Natural killer cell (primary cell): ENCODE measurements around the gene TULP1. TPM values are rescaled to one million over a fixed set of nuclear protein-coding genes. Genes with fewer than 3 reads are reported as not detected.

Experiments used
- ATAC-seq, 3 donors: fragments of 150-1000 bp in 2 of 3; fragments of 200-7000 bp in 1 of 3; cut with Tn5 transposase; 1 replicate in 1 of 3; 2 replicates in 2 of 3; pipeline ENCODE4 v1.10.0; 2021; ENCODE audit warnings: mild to moderate bottlenecking in 2 of 3, moderate library complexity in 2 of 3
- DNase-seq, 2 donors: peaks; one replicate each; pipeline versions ENCODE4 v3.0.0 to v3.0.0-alpha.2; 2013 to 2021; ENCODE audit warnings: mixed read lengths in 1 of 2
- H3K27ac ChIP-seq: one replicate; pipeline ENCODE4 v1.5.1; 2013; ENCODE audit warnings: mild to moderate bottlenecking, low read length
- H3K27me3 ChIP-seq: one replicate; pipeline ENCODE4 v1.6.1; 2013; ENCODE audit warnings: low read length; ENCODE audit not compliant: control insufficient read depth, insufficient read depth
- H3K36me3 ChIP-seq: one replicate; pipeline ENCODE4 v1.6.1; 2013; ENCODE audit warnings: low read length; ENCODE audit not compliant: control insufficient read depth, insufficient read depth
- H3K4me1 ChIP-seq: one replicate; pipeline ENCODE4 v1.6.1; 2013; ENCODE audit warnings: low read length; ENCODE audit not compliant: control insufficient read depth, insufficient read depth
- H3K4me3 ChIP-seq: one replicate; pipeline ENCODE4 v1.5.1; 2013; ENCODE audit warnings: low read length
- H3K9me3 ChIP-seq: one replicate; pipeline ENCODE4 v1.6.1; 2013; ENCODE audit warnings: low read length; ENCODE audit not compliant: control insufficient read depth, insufficient read depth
- H3K27ac Mint-ChIP-seq, 2 donors: one replicate each; pipeline ENCODE4 v1.8.0; 2022; ENCODE audit warnings: mild to moderate bottlenecking in 2 of 2, mixed read lengths in 2 of 2, moderate library complexity in 1 of 2
- H3K27me3 Mint-ChIP-seq, 2 donors: one replicate each; pipeline ENCODE4 v1.8.0; 2022; ENCODE audit warnings: low read depth in 2 of 2, mixed read lengths in 2 of 2
- H3K36me3 Mint-ChIP-seq: one replicate; pipeline ENCODE4 v1.8.0; 2022; ENCODE audit warnings: mixed read lengths
- H3K4me1 Mint-ChIP-seq, 2 donors: one replicate each; pipeline ENCODE4 v1.8.0; 2022; ENCODE audit warnings: mixed read lengths in 2 of 2
- H3K4me3 Mint-ChIP-seq: one replicate; pipeline ENCODE4 v1.8.0; 2022; ENCODE audit warnings: mild to moderate bottlenecking, moderate library complexity, mixed read lengths
- H3K9me3 Mint-ChIP-seq, 2 donors: one replicate each; pipeline ENCODE4 v1.8.0; 2022; ENCODE audit warnings: mixed read lengths in 2 of 2
- WGBS: methylation state at CpG from one replicate; pipeline ENCODE4 v1.1.7; 2013; ENCODE audit warnings: missing lambda C conversion rate; ENCODE audit not compliant: insufficient coverage; 5-methylcytosine and 5-hydroxymethylcytosine counted together
- intact Hi-C: fragments of 100-400 bp; cut with micrococcal nuclease; formaldehyde crosslinking; loops from one replicate; pipeline ENCODE4 v1.14.2; 2022
- total RNA-seq, 4 donors: library from RNA; stranded (reverse); fragments of 120-200 nt in 1 of 4; gene quantifications; one replicate each; pipeline versions ENCODE4 v1.2.3 to v1.2.4, GENCODE V29; 2013 to 2022
- TF ChIP-seq, protein P1 (sequence below): fragments of 200-600 bp; IDR thresholded peaks from one replicate; pipeline ENCODE4 v1.8.0; 2022; ENCODE audit warnings: antibody characterized with exemption

TULP1 gene
- total RNA-seq, 3 donors from 2014 or later (not counting 1 experiment from before 2014, with no cell fraction given), result not detected

DNA sequence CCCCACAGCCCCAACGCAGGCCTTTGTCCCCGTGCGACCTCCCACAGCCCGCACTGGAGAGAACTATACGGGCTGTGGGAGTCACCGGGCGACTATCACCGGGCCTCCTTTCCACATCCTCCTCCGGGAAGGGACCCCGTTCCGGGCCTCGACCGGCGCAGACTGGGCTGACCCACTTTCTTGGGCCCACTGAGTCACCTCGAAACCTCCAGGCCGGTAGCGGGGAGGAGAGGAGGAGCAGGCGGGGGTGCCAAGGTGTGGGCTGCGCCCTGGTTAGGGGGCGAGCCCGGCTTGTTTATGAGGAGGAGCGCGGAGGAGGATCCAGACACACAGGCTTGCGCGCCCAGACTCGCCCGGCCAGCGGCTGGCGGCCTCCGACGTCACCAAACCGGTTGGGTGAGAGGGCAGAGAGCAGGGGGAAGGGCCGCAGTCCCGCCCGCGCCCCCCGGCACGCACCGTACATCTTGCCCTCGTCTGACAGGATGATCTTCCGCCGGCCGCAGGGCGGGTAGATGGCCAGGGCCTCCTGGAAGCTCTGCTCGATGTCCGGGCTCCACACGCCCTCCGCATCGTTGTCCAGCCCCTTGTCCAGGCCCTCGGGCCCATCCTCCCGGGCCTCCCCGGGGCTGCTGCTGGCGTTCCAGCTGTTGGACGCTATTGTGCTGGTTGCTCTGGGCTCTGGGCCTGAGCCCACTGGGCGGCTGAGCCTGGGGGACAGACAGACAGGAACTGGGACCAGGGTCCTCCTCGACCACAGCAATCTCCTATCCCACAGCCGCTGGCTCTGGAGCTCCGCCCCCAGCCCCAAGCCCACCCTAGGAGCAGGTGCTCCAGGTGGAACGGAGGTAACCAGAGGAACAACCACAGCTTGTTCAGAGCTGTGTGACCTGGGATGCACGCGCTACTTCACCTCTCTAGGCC lies 26.4 kb downstream of the TULP1 start:
- H3K27ac Mint-ChIP-seq, result no peak overlapping the region
- H3K4me3 ChIP-seq, result no peak overlapping the region
- 95% methylated on average over 61 of the region's 61 CpGs for WGBS
- peaks cover 0 to 17% of the 10 kb centered on the region in 2 donors for H3K4me1 Mint-ChIP-seq
- no peak overlapping the region for H3K27ac ChIP-seq
- H3K36me3 ChIP-seq, result no peaks in the 10 kb centered on the region
- no peaks in the 10 kb centered on the region for H3K9me3 Mint-ChIP-seq
- H3K9me3 ChIP-seq, result no peaks in the 10 kb centered on the region
- no peak for ATAC-seq
- TF ChIP-seq, protein P1, sequence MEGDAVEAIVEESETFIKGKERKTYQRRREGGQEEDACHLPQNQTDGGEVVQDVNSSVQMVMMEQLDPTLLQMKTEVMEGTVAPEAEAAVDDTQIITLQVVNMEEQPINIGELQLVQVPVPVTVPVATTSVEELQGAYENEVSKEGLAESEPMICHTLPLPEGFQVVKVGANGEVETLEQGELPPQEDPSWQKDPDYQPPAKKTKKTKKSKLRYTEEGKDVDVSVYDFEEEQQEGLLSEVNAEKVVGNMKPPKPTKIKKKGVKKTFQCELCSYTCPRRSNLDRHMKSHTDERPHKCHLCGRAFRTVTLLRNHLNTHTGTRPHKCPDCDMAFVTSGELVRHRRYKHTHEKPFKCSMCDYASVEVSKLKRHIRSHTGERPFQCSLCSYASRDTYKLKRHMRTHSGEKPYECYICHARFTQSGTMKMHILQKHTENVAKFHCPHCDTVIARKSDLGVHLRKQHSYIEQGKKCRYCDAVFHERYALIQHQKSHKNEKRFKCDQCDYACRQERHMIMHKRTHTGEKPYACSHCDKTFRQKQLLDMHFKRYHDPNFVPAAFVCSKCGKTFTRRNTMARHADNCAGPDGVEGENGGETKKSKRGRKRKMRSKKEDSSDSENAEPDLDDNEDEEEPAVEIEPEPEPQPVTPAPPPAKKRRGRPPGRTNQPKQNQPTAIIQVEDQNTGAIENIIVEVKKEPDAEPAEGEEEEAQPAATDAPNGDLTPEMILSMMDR, result no peak
- intact Hi-C loops, result no loop called here
- no peaks in the 10 kb centered on the region for H3K36me3 Mint-ChIP-seq
- no peak for DNase-seq
- H3K27me3 ChIP-seq, result no peaks in the 10 kb centered on the region
- H3K27me3 Mint-ChIP-seq, result peaks cover 0 to 6% of the 10 kb centered on the region in 2 donors
- no peak overlapping the region for H3K4me3 Mint-ChIP-seq
- H3K4me1 ChIP-seq, result peaks cover 6% of the 10 kb centered on the region

GRCh38 chr6:35485402-35485877 lies 27.3 kb downstream of the TULP1 start:
- no peaks in the 10 kb centered on the region for H3K27me3 Mint-ChIP-seq

GRCh38 chr6:35484921-35485392 lies 27.7 kb downstream of the TULP1 start:
- no peaks in the 10 kb centered on the region for H3K9me3 Mint-ChIP-seq
- peaks cover 0 to 7% of the 10 kb centered on the region in 2 donors for H3K4me1 Mint-ChIP-seq
- no peaks in the 10 kb centered on the region for H3K36me3 ChIP-seq
- DNase-seq, result no peak
- no peaks in the 10 kb centered on the region for H3K27me3 Mint-ChIP-seq
- H3K36me3 Mint-ChIP-seq, result no peaks in the 10 kb centered on the region
- H3K4me1 ChIP-seq, result peaks cover 6% of the 10 kb centered on the region
- no peaks in the 10 kb centered on the region for H3K9me3 ChIP-seq
- TF ChIP-seq, protein P1, result no peak
- ATAC-seq, result no peak
- H3K4me3 Mint-ChIP-seq, result no peak overlapping the region
- H3K27ac ChIP-seq, result no peak overlapping the region
- WGBS, result 90% methylated on average over 7 of the region's 7 CpGs
- H3K4me3 ChIP-seq, result no peak overlapping the region
- no peak overlapping the region for H3K27ac Mint-ChIP-seq
- intact Hi-C loops, result no loop called here
- no peaks in the 10 kb centered on the region for H3K27me3 ChIP-seq

More at GRCh38 chr6:35485402-35485877, 27.3 kb downstream of the TULP1 start:
- no peak for DNase-seq
- Histone ChIP-seq H3K9me3 (no peaks in the 10 kb centered on the region), H3K27me3 (no peaks in the 10 kb centered on the region), H3K4me3 (no peak overlapping the region), H3K4me1 (peaks cover 6% of the 10 kb centered on the region), H3K36me3 (no peaks in the 10 kb centered on the region), H3K27ac (no peak overlapping the region)
- 88% methylated on average over 11 of the region's 11 CpGs for WGBS
- H3K27ac Mint-ChIP-seq, result no peak overlapping the region
- no peak overlapping the region for H3K4me3 Mint-ChIP-seq
- peaks cover 0 to 9% of the 10 kb centered on the region in 2 donors for H3K4me1 Mint-ChIP-seq
- no peak for ATAC-seq
- intact Hi-C loops, result no loop called here
- H3K9me3 Mint-ChIP-seq, result no peaks in the 10 kb centered on the region
- TF ChIP-seq, protein P1, result no peak
- no peaks in the 10 kb centered on the region for H3K36me3 Mint-ChIP-seq
